GM18907 (cell line): ENCODE results near the gene C17orf107.

ENCODE experiments used
- ATAC-seq: cut with Tn5 transposase; IDR thresholded peaks from one replicate; pipeline ENCODE4 v1.9.1; 2021; ENCODE audit warnings: mild to moderate bottlenecking, moderate library complexity; ENCODE audit not compliant: unreplicated experiment

The C17orf107 gene

GRCh38 chr17:4948166-4948930, 49.0 kb downstream of the C17orf107 start, which contains the start of gene PFN1:
Gene PFN1, minus strand, starts transcription at chr17:4948530. Its CDS starts 136 bp downstream, at chr17:4948394.
- ATAC-seq: peak; percentile 16

DNA sequence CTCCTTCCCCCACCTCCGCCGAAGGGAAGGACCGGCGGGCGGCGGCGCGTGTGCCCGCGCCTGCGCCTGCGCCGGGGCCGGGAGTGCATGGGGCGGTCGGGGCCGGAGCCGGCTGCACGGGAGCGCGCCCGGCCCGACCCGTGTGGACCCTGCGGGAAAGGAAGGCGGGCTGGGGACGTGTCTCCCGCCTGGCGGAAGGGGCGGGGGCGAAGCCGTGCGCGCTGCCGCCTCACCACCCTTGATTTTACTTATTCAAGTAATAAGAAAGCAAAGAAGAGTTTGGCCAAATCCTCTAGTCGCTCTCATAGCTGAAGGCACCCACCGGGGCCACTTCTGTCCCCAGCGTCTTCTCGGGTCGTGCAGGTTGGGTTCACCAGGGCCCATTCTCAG, 49.6 kb downstream of the C17orf107 start:
- peak; percentile 39 for ATAC-seq

DNA sequence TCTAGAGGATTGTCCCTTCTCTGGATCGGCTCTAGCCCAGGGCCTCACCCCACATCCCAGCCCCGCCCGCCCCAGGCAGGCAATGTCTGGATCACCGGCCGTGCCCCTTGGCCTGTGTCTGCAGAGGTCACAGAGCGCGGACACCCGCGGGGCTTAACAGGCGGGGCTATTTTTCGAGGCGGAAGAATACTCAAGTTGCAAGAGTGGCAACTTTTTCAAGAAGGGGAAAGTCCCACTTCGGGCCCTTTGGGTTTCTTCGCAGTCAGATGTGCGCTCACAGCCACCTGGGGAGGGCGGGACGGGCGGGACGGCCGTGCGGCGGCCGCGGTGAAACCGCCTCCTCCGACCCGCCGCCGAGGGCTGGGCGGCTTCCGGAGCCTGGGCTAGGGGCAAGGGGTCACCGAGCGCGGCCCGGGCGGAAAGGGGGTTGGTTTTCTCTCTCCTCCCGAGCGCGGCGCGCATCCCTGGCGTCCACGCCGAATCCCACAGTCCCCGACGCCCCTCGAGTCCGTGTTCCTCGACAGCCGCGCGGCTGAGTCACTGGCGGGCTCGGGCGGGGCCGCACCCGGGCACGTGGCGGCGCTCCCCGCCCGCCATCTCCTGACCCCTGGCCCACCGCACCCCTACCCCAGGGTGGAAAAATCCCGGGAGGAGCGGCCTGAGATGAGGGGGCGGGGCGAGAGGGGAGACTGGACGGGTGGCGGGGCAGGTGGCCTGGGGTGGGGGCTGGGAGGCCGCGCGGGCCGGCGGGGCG, 50.2 kb downstream of the C17orf107 start:
- ATAC-seq: peak; percentile 37

GRCh38 chr17:4950075-4950745, 50.9 kb downstream of the C17orf107 start:
- no peak for ATAC-seq

DNA sequence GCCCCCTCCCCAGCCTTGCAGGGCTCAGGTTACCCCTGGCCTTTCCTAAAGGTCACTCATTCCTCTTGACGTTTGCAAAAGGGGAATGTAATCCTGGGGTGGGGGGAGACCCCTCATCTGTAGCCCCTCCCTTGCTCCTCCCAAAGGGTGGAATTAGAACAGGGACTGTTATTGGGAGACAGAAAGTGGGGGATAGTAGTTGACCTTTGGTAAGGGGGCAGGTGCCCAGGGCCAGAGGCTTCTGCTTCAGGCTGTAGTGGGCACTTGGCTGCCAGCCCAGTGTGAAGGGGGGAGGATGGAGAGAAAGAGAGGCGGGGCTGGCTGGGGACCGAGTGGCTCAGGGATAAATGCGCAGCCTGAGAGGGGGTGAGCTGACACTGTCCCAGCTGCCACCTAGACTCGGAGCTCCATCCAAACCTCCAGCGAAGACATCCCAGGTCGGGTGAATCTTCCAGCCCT, 51.4 kb downstream of the C17orf107 start, which contains the start of gene ENO3:
Gene ENO3, plus strand, starts transcription at position 374 of the 459 bp plus-strand sequence. CDS start 711 bp downstream, outside the sequence.
- ATAC-seq: no peak

DNA sequence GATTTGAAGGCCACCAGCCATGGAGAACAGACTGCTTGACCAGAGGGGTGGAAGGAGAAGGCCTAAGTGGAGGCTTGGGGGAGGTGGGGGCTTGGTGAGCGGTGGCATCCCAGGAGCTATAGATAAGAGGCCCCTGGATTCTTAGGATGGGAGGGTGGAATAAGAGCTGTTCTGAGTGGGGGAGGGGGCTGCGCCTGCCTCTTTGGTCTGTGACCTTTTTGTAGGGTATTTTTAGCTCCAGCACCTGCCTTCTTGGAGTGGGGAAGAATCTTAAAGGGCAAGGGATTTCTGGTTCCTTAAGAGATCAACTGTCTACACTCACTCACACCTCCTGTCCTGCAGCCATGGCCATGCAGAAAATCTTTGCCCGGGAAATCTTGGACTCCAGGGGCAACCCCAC, 52.1 kb downstream of the C17orf107 start:
- no peak for ATAC-seq
